NCI-H82 treated with DMSO at 0.1 percent for 48 hours (cell line): ENCODE results near the gene C15orf39.

Experiments used
- DNase-seq: peaks from one replicate; lab custom pipeline; 2025; ENCODE audit not compliant: unreplicated experiment; lab: John Stamatoyannopoulos, UW

The C15orf39 gene

DNA sequence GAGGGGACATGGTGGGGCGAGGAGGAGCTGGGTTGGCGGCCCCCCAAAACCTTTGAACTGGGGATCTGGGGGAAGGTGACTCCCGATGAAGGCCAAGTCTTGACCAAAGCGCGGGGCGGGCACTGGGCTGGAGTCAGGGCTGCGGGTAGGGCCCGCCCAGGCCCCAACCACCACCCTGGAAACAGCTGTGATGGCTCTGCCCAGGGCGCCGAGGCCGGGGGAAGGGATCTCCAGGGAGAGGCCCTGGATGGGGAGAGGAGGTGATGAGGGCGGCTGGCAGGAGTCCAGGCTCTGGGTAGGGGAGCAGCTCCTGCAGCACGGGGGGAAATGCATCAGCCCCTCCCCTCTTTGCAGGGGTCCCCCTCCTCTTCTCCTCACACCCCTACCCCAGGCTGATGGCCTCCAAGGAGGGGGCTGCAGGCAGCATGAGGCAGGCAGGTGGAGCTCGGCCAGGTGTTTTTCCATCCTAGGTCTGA is 5.9 kb upstream of the C15orf39 start:
- no peak for DNase-seq

DNA sequence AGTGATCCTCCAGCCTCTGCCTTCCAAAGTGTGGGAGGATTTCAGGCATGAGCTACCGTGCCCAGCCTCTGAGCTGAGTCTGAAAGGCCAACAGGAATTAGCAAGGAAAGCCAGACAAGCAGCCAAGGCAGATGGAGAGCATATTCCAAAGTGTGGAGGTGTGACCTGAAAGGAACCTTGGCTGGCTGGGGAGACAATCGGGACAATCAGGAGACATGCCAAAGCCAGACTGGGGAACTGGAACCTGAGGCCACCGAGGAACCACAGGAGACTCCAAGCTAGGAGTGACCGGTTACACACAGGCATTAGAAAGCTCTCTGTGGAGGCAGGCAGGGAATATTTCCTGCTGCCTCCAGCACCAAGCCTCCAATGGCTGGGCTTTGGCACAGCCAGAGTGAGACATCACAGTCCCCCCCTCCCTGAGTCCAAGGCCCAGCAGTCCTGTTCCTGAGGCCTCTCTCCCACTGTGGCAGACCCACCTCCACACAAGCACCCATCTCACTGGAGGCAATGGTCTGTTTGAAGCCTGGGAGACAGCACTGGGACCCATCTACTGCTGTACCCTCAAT is 4.5 kb upstream of the C15orf39 start:
- no peak for DNase-seq

DNA sequence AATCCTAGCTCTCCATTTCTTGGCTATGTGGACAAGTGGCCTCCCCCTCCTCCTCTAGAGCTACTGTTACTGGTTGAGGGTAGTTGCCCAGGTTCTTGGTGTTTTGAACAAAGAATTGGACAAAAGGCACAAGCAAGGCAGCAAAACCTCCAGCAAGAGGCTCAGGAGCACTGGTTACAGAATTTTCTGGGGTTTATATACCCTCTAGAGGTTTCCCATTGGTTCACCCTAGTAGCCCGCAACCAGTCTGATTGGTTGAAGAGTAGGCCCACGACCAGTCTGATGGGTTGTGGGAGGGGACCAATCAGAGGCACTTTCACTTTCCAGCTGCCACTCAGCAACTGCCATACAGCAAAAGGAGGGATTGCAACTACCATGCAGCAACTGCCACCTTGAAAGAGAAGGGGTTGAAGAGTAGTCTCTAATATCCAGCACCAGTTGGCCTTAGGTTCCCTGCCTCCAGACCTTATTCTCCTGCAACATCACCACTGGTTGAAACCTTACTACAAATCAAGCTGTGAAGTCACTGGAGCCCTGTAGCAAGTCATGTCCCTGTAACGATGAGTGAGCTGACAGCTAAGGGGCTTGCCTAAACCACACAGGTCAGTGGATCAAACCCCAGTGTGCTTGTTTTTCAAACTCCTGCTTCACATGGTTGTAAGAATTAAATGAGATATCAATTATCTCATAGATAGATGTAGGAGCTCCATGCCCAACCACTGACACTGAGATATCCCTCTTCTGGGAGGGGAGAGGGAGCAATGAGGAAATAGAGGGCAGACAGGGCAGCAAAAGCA is 2.9 kb upstream of the C15orf39 start:
- DNase-seq, result no peak

DNA sequence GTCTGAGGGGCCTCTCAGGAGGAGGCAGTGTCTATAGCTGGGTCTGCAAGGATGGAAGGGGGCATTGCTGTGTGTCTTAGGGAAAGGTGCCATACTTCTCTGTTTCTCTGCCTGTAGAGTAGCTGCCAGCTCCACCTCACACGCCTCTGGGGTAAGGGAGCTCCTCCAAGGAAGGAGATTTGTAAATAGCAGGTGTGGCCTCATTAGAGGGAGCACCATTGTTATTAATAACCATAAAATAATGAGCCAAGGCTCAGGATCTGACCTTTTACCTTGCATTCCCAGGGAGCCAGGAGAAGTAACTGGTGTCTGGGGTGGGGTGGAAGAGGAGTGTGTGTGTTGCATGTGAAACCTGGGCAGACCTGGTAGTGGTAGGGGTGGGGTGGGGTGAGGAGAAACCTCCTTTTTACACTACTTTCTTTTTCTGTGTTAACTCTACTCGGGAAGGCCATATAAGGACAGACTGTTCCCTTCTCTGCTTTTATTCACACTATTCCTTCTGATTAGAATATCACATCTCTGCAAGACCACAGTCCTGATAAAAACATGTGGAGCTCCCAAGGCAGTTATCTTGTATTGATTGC is 2.2 kb upstream of the C15orf39 start:
- no peak for DNase-seq

DNA sequence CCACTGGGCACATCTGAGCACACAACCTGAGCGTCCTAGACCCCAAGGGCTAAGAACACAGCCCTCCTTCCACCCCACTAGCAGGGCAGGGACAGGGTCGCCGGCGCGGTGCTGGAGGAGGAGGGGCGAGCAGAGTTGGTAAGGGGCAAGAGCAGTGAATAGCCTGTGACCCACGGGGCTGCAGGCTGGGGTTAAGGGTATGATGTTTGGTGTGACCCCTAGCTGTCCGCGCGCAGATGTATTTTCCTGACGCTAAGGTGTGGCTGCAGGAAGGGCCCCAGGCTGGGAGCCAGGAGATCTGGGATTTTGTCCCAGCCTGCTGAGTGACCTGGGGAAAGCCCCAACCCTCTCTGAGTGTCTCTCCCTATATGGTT is 1.3 kb upstream of the C15orf39 start:
- no peak for DNase-seq

DNA sequence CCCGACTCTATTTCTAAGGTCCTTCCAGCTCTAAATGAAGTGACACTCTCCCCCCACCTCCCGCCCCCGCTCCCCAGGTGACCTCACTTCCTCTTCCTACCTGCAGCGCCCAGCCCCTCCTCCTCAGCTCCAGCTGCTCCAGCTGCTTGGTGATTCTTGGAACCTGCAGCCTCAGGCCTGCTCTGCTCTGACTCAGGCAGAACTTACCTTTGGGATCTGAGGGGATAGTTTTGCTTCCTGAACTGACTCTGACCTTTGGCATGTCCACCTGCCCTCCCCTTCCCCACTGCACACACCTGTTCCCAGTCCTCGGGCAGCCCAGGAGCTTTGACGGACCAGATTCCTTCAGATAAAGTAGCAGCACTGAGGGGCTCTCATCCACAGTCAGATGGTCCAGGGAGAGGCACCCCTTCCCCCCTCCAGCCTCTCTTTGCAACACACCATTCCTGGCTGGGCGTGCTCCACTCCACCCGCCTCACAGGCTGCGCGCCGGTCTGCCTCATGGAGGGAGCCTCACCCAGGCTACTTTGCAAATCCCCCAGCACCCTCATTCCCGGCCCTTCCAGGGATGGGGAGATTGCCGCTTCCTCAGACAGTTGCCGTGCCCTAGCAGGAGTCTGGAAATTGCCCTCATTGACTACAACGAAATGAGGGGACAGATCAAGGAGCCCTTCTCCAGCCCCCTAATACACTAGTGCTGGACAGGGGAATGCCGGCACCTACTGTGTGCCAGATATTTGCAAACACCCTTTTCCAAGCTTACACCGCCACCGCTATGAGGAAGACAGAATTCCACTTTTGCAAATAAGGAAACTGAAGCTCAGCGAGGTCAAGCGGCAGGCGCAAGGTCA is 692 bp upstream of the C15orf39 start:
- DNase-seq, result no peak

DNA sequence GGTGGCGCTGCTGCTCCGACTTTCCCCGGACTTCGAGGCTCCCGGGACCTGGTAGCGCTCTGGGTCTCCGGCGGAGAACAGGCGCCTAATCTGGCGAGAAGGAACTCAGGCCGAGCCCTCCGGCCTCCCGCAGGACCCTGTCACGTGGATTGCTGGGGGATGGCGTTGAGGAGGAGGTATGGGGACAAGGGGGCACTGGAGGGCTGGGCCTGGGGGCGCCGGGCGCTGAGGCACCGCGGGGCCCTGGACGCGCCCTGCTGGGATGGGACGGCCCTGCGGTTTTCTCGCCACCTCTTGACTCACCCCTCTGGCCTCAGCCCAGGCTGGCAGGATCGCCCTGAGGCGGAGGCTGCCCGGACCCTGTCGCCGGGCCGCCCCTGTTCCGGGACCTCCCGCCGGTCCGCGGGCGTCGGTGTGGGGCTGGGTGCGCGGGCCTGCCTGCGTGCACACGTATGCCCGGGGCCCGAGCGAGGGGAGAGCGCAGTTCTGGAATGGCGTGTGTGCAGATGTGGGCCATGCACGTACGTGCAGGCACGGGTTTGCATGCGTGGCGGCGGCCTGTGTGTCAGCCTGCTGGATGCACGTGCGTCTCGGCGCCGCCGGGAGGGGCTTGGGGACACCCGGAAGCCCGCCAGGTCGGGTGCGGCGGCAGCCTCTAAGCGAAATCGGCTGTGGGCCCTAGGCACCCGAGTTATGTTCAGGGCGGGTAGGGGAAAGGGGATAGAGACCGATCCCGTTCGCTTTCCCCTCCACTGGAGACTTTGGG is 752 bp downstream of the C15orf39 start:
- no peak for DNase-seq

DNA sequence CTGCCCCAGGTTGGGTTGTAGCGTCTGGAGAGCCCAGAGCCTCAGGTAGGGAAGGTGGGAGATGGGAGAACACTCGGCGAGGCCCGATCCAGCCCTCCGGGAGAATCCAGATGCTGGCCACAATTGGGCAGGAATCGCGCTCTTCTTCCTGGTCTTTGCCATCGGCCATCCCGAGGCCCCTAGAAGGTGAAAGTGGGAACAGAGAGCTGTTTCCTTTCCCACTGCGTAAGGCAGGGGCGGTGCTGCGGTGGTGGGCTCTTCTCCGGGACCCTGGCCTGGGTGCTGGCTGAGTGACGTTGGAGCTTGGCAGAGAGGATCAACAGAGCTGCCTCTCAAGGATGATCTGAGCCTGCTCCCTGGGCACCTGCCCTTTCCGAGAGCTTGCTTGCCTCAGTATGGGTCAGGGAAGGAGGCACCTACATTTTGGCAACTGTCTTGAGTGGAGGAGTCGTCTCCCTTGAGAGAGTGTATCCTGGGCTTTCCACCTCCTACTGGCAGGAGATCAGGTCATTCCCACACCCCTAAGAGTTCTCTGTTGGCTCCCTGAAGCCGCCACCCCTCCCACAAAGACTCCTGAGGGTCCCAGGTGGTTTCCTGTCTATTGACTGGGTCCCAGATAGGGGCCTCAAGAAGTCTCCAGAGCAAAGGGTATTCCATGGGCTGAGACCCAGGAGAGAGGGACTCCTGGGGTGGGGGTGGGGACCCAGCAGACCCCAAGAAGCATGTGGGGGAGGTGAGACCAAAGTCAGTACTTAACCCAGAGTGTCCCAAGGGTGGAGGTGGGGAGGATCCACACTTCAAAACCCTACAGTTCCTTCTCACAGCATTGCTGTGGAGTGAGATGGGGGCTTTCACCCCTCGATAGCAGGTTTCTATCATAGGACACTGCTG is 1.6 kb downstream of the C15orf39 start:
- no peak for DNase-seq

DNA sequence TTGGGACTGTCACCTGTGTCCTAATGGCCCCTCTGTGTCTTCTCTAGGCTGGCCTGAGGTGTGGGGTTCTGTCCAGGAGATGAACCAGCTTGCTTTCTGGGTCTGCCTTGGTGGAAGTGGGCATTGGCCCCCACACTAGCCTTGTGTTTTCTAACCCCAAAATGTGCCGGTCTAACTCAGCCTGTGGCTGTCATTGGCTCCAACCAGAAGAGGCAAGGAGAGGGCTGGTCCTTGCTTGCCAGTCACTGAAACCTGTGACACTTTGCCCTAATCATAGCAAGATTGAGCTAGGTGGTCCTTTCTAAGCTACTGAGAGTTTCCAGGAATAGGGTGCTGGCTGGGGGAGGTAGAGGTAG is 2.2 kb downstream of the C15orf39 start:
- DNase-seq, result no peak

DNA sequence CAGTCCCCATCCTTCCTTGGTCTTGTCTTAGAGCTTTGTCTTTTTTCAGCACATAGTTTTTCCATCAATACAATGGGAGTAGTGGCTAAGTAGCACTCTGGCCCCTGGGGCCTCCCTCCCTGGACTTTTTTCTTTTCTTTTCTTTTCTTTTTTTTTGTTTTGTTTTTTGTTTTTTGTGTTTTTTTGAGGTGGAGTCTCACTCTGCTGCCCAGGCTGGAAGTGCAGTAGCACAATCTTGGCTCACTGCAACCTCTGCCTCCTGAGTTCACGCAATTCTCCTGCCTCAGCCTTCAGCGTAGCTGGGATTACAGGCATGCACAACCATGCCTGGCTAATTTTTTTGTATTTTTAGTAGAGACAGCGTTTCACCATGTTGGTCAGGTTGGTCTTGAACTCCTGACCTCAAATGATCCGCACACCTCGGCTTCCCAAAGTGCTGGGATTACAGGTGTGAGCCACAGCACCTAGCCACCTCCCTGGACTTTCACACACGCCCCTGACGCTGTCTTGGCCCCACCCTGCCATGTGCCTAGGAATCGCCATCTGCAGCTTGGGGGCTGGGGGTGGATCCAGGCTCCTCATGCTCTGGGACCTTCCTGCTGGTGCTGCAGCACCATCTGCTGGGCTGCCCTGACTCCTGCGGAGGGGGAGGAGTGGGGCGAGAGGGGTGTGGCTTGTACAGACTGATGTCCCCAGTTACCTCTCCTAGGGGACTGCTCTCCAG is 2.8 kb downstream of the C15orf39 start:
- peak; percentile 88 for DNase-seq

DNA sequence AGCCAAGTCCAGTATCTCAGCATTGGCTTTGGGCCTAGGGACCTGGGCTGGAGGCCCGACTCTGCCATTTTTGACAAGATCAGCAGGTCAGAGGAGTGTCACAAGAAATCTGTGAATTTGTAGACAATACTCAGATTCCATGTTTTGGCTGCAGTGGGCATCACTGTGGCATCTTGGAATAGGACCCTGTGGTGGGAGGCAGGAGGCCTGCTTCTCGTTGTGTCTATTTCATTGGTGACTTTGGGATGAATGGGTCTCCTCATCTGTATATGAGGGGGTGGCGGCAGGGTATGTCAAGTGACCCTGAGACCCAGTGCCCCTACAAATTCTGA is 3.3 kb downstream of the C15orf39 start:
- no peak for DNase-seq

DNA sequence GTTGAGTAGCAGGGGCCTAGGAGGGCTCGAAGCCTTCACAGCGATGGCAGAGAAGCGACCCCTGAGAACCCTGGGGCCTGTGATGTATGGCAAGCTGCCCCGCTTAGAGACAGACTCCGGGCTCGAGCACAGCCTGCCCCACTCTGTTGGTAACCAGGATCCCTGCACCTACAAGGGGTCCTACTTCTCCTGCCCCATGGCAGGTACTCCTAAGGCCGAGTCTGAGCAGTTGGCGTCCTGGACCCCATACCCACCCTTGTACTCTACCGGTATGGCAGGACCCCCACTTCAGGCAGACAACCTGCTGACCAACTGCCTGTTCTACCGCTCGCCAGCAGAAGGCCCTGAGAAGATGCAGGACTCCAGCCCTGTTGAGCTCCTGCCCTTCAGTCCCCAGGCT is 4.3 kb downstream of the C15orf39 start:
- DNase-seq, result no peak

DNA sequence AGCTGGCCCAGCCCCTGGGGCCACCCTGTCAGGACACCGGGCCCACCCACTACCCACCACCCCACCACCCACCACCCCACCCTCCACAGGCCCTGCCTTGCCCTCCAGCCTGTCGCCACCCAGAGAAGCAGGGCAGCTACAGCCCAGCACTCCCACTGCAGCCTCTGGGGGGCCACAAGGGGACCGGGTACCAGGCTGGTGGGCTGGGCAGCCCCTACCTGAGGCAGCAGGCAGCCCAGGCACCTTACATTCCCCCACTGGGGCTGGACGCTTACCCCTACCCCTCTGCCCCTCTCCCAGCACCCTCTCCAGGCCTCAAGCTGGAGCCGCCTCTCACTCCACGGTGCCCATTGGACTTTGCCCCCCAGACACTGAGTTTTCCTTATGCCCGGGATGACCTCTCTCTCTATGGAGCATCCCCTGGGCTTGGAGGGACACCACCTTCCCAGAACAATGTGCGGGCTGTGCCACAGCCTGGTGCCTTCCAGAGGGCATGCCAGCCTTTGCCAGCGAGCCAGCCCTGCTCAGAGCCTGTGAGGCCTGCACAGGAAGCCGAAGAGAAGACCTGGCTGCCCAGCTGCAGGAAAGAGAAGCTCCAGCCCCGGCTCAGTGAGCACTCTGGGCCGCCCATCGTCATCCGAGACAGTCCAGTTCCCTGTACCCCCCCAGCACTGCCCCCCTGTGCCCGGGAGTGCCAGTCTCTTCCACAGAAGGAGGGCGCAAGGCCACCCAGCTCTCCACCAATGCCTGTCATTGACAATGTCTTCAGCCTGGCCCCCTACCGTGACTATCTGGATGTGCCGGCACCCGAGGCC is 5.3 kb downstream of the C15orf39 start:
- DNase-seq, result no peak

DNA sequence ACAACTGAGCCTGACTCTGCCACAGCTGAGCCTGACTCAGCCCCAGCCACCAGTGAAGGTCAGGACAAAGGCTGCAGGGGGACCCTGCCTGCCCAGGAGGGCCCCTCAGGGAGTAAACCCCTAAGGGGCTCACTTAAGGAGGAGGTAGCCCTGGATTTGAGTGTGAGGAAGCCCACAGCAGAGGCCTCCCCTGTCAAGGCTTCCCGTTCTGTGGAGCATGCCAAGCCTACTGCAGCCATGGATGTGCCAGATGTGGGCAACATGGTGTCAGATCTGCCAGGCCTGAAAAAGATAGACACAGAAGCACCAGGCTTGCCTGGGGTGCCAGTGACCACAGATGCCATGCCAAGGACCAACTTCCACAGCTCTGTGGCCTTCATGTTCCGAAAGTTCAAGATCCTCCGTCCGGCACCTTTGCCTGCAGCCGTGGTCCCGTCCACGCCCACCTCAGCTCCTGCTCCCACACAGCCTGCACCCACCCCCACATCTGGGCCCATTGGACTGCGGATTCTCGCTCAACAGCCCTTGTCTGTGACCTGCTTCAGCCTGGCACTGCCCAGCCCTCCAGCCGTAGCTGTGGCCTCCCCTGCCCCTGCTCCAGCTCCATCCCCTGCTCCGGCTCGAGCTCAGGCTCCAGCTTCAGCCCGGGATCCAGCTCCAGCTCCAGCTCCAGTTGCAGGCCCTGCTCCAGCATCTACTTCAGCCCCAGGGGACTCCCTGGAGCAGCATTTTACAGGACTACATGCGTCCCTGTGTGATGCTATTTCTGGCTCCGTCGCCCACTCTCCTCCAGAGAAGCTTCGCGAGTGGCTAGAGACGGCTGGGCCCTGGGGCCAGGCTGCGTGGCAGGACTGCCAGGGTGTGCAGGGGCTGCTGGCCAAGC is 6.2 kb downstream of the C15orf39 start:
- DNase-seq, result no peak

DNA sequence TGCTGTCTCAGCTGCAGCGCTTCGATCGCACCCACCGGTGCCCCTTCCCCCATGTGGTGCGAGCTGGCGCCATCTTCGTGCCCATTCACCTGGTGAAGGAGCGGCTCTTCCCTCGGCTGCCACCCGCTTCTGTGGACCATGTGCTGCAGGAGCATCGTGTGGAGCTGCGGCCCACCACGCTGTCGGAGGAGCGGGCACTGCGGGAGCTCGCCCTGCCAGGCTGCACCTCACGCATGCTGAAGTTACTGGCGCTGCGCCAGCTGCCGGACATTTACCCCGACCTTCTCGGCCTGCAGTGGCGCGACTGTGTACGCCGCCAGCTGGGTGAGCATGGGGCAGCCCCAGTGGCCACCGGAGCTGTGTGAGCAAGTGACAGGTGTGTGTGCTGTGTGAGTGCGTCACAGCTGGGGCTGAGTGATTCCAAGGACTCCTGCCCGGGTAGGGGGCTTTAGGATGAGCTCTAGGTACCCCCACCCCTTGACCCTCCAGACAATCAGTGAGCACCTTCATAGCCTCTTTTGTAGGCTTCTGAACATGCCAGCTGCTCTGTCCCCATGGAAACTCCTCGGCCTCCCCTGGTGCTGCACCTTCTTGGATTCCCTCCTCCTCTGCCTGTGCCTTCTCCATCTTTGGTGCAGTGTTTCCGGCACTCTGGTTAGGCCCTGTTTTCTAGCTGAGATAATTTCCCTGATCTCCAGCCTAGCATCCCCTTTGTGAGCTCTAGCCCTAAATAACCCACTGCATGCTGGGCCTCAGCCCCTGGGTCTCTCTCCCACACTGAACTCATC is 7.0 kb downstream of the C15orf39 start:
- DNase-seq, result no peak

DNA sequence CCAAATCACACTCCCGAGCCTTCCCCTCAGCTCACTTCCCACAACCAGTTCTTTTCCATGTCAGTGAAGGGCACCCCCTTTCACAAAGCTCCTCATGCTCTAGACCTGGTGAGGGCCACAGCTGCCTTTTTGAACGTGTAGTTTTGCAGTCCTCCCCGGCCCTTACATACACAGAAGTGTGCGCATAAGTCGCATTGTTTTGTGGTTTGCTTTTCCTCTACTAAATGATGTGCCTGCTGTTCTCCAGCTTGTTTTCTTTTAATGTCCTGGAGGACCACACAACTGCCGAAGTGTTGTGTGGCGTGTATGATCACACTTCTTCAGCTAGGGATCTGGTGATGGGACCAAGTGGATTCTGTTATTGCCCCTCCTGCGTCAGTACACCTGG is 7.6 kb downstream of the C15orf39 start:
- no peak for DNase-seq

DNA sequence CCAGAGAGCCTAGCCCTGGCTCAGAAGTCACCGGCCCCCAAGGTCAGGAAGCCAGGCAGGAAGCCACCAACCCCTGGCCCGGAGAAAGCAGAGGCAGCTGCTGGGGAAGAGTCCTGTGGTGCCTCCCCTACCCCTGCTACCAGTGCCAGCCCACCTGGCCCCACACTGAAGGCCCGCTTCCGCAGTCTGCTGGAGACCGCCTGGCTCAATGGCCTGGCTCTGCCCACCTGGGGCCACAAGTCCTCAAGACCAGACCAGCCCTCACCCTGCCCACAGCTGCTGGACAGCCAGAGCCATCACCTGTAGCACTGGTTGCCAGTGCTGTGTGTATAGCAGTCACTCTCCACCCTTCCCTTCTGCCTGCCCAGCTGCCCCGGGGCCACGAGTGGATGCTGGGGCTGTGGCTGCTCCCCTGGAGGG is 9.1 kb downstream of the C15orf39 start:
- no peak for DNase-seq
